Prostate gland (tissue), 2 donors: ENCODE measurements around the gene CMSS1.

Experiments used
- POLR2A ChIP-seq: fragments of 450-650 bp; IDR thresholded peaks from one replicate; pipeline ENCODE4 v1.6.1; 2016; ENCODE audit warnings: antibody characterized with exemption, mild to moderate bottlenecking
- POLR2AphosphoS5 ChIP-seq: sonication (generic); formaldehyde crosslinking; IDR thresholded peaks from one replicate; pipeline ENCODE4 v1.6.1; 2017; ENCODE audit warnings: antibody characterized with exemption
- TF ChIP-seq, protein P1 (sequence below), 4 experiments: fragments of 200-600 bp in 2 of 4; fragments of 450-650 bp in 2 of 4; sonication (generic) in 2 of 4; IDR thresholded peaks; 1 replicate in 3 of 4; 2 replicates in 1 of 4; pipeline ENCODE4 v1.5.1; 2016 to 2019; ENCODE audit warnings: antibody characterized with exemption in 4 of 4, mild to moderate bottlenecking in 2 of 4, moderate library complexity in 2 of 4

DNA sequence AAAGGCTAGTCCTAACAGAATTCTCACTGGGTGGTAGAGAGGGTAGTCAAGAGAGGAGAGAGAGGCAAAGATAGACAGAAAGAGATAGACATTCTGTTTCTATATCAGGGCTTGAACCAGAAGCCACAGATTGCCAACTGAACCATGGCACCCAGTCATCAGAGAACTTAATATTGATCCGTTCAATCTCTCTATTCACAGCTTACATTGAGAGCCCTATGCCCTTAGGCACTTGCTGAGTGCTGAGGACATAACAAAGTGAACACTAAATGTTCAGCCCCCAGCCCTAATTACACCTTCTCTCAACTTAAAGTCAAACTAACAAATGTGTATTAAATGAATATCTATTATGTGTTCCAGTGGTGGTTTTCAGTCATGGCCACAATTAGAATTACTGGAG lies 172.5 kb downstream of the CMSS1 start:
- TF ChIP-seq POLR2A (no peak), POLR2AphosphoS5 (no peak)
- TF ChIP-seq, protein P1, sequence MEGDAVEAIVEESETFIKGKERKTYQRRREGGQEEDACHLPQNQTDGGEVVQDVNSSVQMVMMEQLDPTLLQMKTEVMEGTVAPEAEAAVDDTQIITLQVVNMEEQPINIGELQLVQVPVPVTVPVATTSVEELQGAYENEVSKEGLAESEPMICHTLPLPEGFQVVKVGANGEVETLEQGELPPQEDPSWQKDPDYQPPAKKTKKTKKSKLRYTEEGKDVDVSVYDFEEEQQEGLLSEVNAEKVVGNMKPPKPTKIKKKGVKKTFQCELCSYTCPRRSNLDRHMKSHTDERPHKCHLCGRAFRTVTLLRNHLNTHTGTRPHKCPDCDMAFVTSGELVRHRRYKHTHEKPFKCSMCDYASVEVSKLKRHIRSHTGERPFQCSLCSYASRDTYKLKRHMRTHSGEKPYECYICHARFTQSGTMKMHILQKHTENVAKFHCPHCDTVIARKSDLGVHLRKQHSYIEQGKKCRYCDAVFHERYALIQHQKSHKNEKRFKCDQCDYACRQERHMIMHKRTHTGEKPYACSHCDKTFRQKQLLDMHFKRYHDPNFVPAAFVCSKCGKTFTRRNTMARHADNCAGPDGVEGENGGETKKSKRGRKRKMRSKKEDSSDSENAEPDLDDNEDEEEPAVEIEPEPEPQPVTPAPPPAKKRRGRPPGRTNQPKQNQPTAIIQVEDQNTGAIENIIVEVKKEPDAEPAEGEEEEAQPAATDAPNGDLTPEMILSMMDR (IDR thresholded peaks at IDR 0.05): no peak
